Heart left ventricle (tissue), 16 donors: ENCODE results near the gene VSTM1. TPM values are rescaled to one million over a fixed set of nuclear protein-coding genes. Genes with fewer than 3 reads are reported as not detected.

Experiments used
- ATAC-seq, 4 donors: fragments of 200-7000 bp; cut with Tn5 transposase; one replicate each; pipeline ENCODE4 v1.9.1; 2020 to 2022; ENCODE audit warnings: moderate library complexity in 4 of 4, mild to moderate bottlenecking in 3 of 4, moderate number of reproducible peaks in 1 of 4
- DNase-seq, 5 donors: peaks; one replicate each; pipeline ENCODE4 v3.0.0-alpha.2; 2020
- H3K27ac ChIP-seq, 12 donors: fragments of 200-600 bp; sonication (generic) in 4 of 12; one replicate each; pipeline versions ENCODE4 v1.5.0 to v1.8.0; 2016 to 2022; ENCODE audit warnings: mild to moderate bottlenecking in 2 of 12
- H3K27me3 ChIP-seq, 9 donors: fragments of 200-600 bp; sonication (generic) in 2 of 9; one replicate each; pipeline versions ENCODE4 v1.5.1 to v1.8.0; 2016 to 2022; ENCODE audit warnings: mild to moderate bottlenecking in 3 of 9
- H3K36me3 ChIP-seq, 9 donors: fragments of 200-600 bp; sonication (generic) in 2 of 9; one replicate each; pipeline versions ENCODE4 v1.5.0 to v1.8.0; 2018 to 2022; ENCODE audit warnings: mild to moderate bottlenecking in 2 of 9
- H3K4me1 ChIP-seq, 12 donors: fragments of 200-600 bp; sonication (generic) in 4 of 12; one replicate each; pipeline versions ENCODE4 v1.5.0 to v1.8.0; 2016 to 2022; ENCODE audit warnings: mild to moderate bottlenecking in 3 of 12
- H3K4me3 ChIP-seq, 12 donors: fragments of 200-600 bp; sonication (generic) in 4 of 12; one replicate each; pipeline versions ENCODE4 v1.5.0 to v1.8.0; 2017 to 2022; ENCODE audit warnings: mild to moderate bottlenecking in 9 of 12, moderate library complexity in 4 of 12
- H3K9me3 ChIP-seq, 12 donors: fragments of 200-600 bp; sonication (generic) in 4 of 12; one replicate each; pipeline versions ENCODE4 v1.5.0 to v1.8.0; 2016 to 2022; ENCODE audit warnings: mild to moderate bottlenecking in 1 of 12
- POLR2A ChIP-seq, 2 donors: fragments of 450-650 bp; IDR thresholded peaks; one replicate each; pipeline ENCODE4 v1.6.1; 2017; ENCODE audit warnings: antibody characterized with exemption in 2 of 2, mild to moderate bottlenecking in 2 of 2, moderate library complexity in 2 of 2
- WGBS, 4 donors: extraction: QIAGEN DNeasy Blood & Tissue Kit in 2 of 4; methylation state at CpG; one replicate each; pipeline versions ENCODE4 v1.1.5 to v1.1.7; 2013 to 2018; 5-methylcytosine and 5-hydroxymethylcytosine counted together
- intact Hi-C, 10 donors: fragments of 100-400 bp; cut with DNase I; formaldehyde crosslinking; loops; one replicate each; pipeline versions ENCODE4 v1.11.1 to v1.14.2; 2022
- polyA plus RNA-seq, 2 donors: library from polyadenylated mRNA; stranded (reverse); fragments of 200-250 nt; gene quantifications; one replicate each; pipeline ENCODE4 v1.2.3, GENCODE V29; 2013
- total RNA-seq, 9 donors: library from RNA; depleted of rRNA in 2 of 9; stranded (reverse); fragments of >200 nt in 2 of 9; fragmentation: NEBNext Ultra II Directional in 3 of 9; extraction: Animal tissue kit (Norgen Biotek cat#: 25700) in 3 of 9; gene quantifications; one replicate each; pipeline versions ENCODE4 v1.1.0 to v1.2.4, GENCODE V29; 2016 to 2023
- donor health status: ischemic (EF 13 %, LVEDD 7.1; RV severe dilation, severe dysfunction).
- donor health status: healthy with polysubstance abuse.
- donor health status: DM: no; HTN: yes; CAD: no.
- donor health status: DM: no; HTN: no; CAD: no.
- donor health status: ischemic (EF 25% LVEDD 6.9; RV normal size, moderate dysfunction).
- donor health status: ischemic (EF 25% LVEDD 5.7; RV mildly dilated, moderate dysfunction).
- donor health status: healthy.
- donor health status: DM: yes; HTN: yes; CAD: no.
- donor health status: ischemic (EF 35%, LVEDD 5.7; RV mildly dilated, moderate dysfunction).
- donor health status: nonischemic (EF 11% LVEDD 7.7; RV severe dilation, severe dysfunction).
- donor health status: DM: yes; HTN: yes; CAD: no.
- donor health status: PGD.
- donor health status: ischemic (EF 29% LVEDD 5.4; RV normal size, mild dysfunction).
- donor health status: nonischemic (EF 23%, LVEDD 6.1; RV moderate dilation, normal function).

Gene VSTM1
- total and polyA plus RNA-seq, 11 donors = 0.49 to 1.3 (median 0.86) TPM; not detected in 8

DNA sequence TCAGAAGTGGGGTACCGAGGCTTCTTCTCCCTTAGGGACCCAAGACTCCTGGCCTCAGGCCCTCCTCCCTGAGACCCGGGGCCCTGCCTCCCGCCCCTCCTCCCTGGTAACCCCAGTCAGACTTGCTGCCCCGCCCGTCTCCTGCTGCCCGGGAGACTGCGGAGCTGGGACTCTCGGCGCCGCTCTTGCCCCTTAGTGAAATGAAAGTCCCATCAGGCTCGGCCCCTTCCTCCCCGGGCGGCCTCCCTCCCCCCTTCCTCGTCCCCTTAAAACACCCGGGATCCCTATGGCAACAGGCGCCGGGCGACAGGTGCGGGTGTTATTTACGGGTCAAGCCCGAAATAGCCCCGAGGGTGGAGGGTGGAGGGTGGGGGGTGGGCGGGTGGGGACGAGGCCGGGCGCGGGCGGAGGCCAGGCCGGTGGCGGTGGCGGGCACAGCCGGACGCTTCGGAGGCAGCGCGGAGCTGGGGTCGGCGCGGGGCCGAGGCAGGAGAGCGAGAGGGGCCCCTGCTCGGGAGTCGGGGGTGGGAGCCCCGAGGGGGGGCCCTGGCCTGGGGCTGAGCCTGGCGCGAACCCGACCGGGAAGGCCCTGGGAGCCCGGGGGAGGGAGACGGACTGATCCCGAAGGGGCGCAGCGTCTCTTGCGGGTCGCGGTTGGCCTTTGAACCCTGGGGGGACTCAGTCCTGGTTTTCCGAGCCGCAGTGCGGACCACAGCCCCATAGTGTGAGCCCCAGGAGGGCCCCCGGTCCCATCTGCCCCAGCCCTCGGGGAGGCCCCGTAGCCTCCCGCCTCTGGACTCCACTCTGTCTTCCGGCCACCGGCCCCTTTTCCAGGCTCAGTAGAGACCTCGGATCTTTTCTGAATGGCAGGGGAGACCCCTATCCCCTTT, 72.2 kb downstream of the VSTM1 start, which contains the start of gene CACNG6:
TSS of gene CACNG6 (plus strand) at position 414 of the 890 bp plus-strand sequence. CDS start 1,241 bp downstream, outside the sequence.
- H3K4me1 ChIP-seq = peaks cover 0 to 10% (median 3%) of the 10 kb centered on the region in 12 donors
- 3 to 15% (median 4%) methylated on average over 13 to 66 of the region's 66 CpGs for WGBS, 4 donors
- peaks cover 19 to 60% (median 32%) of the 10 kb centered on the region in 9 donors for H3K27me3 ChIP-seq
- TF ChIP-seq POLR2A (IDR thresholded peaks at IDR 0.05) = no peak
- no peaks in the 10 kb centered on the region for H3K36me3 ChIP-seq
- peak within 1 kb of the TSS in 10 of 12 donors; percentile 3 to 44 (median 32) for H3K4me3 ChIP-seq
- intact Hi-C loops = no loop called here
- H3K27ac ChIP-seq = no peak within 1 kb of the TSS
- ATAC-seq (no peak), DNase-seq (no peak)
- no peaks in the 10 kb centered on the region for H3K9me3 ChIP-seq

Other genes starting within 250 kb of the VSTM1 start
- gene NLRP12, start 239.6 kb downstream of the VSTM1 start, total RNA-seq = 1 to 10 TPM in 1 of 9 donors, under 1 TPM in 8; 0.07 to 1.5 (median 0.36) TPM
- under 1 TPM; 0.08 to 0.36 TPM for gene NLRP12, start 239.6 kb downstream of the VSTM1 start, polyA plus RNA-seq
- gene MYADM, start 196.0 kb downstream of the VSTM1 start, total RNA-seq = 100 to 1,000 TPM in 8 of 9 donors, 10 to 100 TPM in 1; 99.0 to 201 (median 166) TPM
- gene MYADM, start 196.0 kb downstream of the VSTM1 start, polyA plus RNA-seq = 100 to 1,000 TPM in 1 of 2 donors, 10 to 100 TPM in 1; 75.9 to 158 TPM
- under 1 TPM in 1 of 9 donors, not detected in 8; 0.09 TPM for gene PRKCG, start 181.7 kb downstream of the VSTM1 start, total RNA-seq
- not detected for gene PRKCG, start 181.7 kb downstream of the VSTM1 start, polyA plus RNA-seq
- not detected for gene CACNG7, start 154.6 kb downstream of the VSTM1 start, total RNA-seq
- not detected for gene CACNG7, start 154.6 kb downstream of the VSTM1 start, polyA plus RNA-seq
- gene CACNG8, start 101.0 kb downstream of the VSTM1 start, total RNA-seq = under 1 TPM in 5 of 9 donors, not detected in 4; 0.02 to 0.22 (median 0.10) TPM
- gene CACNG8, start 101.0 kb downstream of the VSTM1 start, polyA plus RNA-seq = under 1 TPM; 0.06 to 0.15 TPM
- not detected for gene CACNG6, start 72.3 kb downstream of the VSTM1 start, total RNA-seq
- not detected for gene CACNG6, start 72.3 kb downstream of the VSTM1 start, polyA plus RNA-seq
- gene TARM1, start 17.5 kb upstream of the VSTM1 start, total RNA-seq = not detected
- gene TARM1, start 17.5 kb upstream of the VSTM1 start, polyA plus RNA-seq = not detected
- 1 to 10 TPM in 3 of 9 donors, under 1 TPM in 5, not detected in 1; 0.35 to 9.8 (median 0.68) TPM for gene OSCAR, start 36.9 kb upstream of the VSTM1 start, total RNA-seq
- gene OSCAR, start 36.9 kb upstream of the VSTM1 start, polyA plus RNA-seq = 1 to 10 TPM in 1 of 2 donors, under 1 TPM in 1; 0.38 to 1.0 TPM
- gene NDUFA3, start 39.0 kb upstream of the VSTM1 start, total RNA-seq = 100 to 1,000 TPM in 7 of 9 donors, 10 to 100 TPM in 2; 32.2 to 501 (median 299) TPM
- gene NDUFA3, start 39.0 kb upstream of the VSTM1 start, polyA plus RNA-seq = 1,000 to 10,000 TPM in 1 of 2 donors, 100 to 1,000 TPM in 1; 154 to 1,519 TPM
- 10 to 100 TPM in 8 of 9 donors, 1 to 10 TPM in 1; 9.6 to 23.1 (median 12.5) TPM for gene TFPT, start 51.8 kb upstream of the VSTM1 start, total RNA-seq
- 10 to 100 TPM; 26.0 to 26.5 TPM for gene TFPT, start 51.8 kb upstream of the VSTM1 start, polyA plus RNA-seq
- 10 to 100 TPM; 30.0 to 58.4 (median 37.8) TPM for gene PRPF31, start 51.9 kb upstream of the VSTM1 start, total RNA-seq
- 10 to 100 TPM; 42.0 to 57.6 TPM for gene PRPF31, start 51.9 kb upstream of the VSTM1 start, polyA plus RNA-seq
- 10 to 100 TPM; 12.6 to 28.2 (median 18.5) TPM for gene CNOT3, start 73.9 kb upstream of the VSTM1 start, total RNA-seq
- gene CNOT3, start 73.9 kb upstream of the VSTM1 start, polyA plus RNA-seq = 10 to 100 TPM; 14.2 to 18.1 TPM
- 1 to 10 TPM; 5.4 to 8.7 (median 6.8) TPM for gene LENG1, start 95.8 kb upstream of the VSTM1 start, total RNA-seq
- 10 to 100 TPM; 14.4 to 18.6 TPM for gene LENG1, start 95.8 kb upstream of the VSTM1 start, polyA plus RNA-seq
- 1 to 10 TPM in 7 of 9 donors, under 1 TPM in 1, not detected in 1; 0.58 to 4.5 (median 2.1) TPM for gene TMC4, start 109.3 kb upstream of the VSTM1 start, total RNA-seq
- 1 to 10 TPM; 1.2 to 3.6 TPM for gene TMC4, start 109.3 kb upstream of the VSTM1 start, polyA plus RNA-seq
- gene MBOAT7, start 125.7 kb upstream of the VSTM1 start, total RNA-seq = 10 to 100 TPM; 11.3 to 37.3 (median 19.6) TPM
- gene MBOAT7, start 125.7 kb upstream of the VSTM1 start, polyA plus RNA-seq = 10 to 100 TPM in 1 of 2 donors, 1 to 10 TPM in 1; 9.8 to 25.6 TPM
- gene TSEN34, start 127.4 kb upstream of the VSTM1 start, total RNA-seq = 10 to 100 TPM; 13.2 to 48.9 (median 23.5) TPM
- 10 to 100 TPM; 10.2 to 35.1 TPM for gene TSEN34, start 127.4 kb upstream of the VSTM1 start, polyA plus RNA-seq
- 100 to 1,000 TPM; 551 to 937 (median 684) TPM for gene RPS9, start 137.0 kb upstream of the VSTM1 start, total RNA-seq
- gene RPS9, start 137.0 kb upstream of the VSTM1 start, polyA plus RNA-seq = 1,000 to 10,000 TPM; 1,306 to 2,068 TPM
- gene LILRB3, start 159.1 kb upstream of the VSTM1 start, total RNA-seq = 10 to 100 TPM in 2 of 9 donors, 1 to 10 TPM in 6, under 1 TPM in 1; 0.54 to 31.4 (median 3.8) TPM
- 1 to 10 TPM; 1.3 to 3.7 TPM for gene LILRB3, start 159.1 kb upstream of the VSTM1 start, polyA plus RNA-seq
- 10 to 100 TPM in 1 of 9 donors, 1 to 10 TPM in 4, under 1 TPM in 4; 0.44 to 20.9 (median 1.3) TPM for gene LILRA6, start 178.9 kb upstream of the VSTM1 start, total RNA-seq
- gene LILRA6, start 178.9 kb upstream of the VSTM1 start, polyA plus RNA-seq = 1 to 10 TPM; 1.0 to 1.7 TPM
- gene LILRB5, start 193.4 kb upstream of the VSTM1 start, total RNA-seq = 10 to 100 TPM in 2 of 9 donors, 1 to 10 TPM in 7; 1.8 to 22.2 (median 3.9) TPM
- 1 to 10 TPM; 1.4 to 4.0 TPM for gene LILRB5, start 193.4 kb upstream of the VSTM1 start, polyA plus RNA-seq
- 10 to 100 TPM in 2 of 9 donors, 1 to 10 TPM in 6, under 1 TPM in 1; 0.83 to 43.6 (median 1.7) TPM for gene LILRB2, start 217.2 kb upstream of the VSTM1 start, total RNA-seq
- gene LILRB2, start 217.2 kb upstream of the VSTM1 start, polyA plus RNA-seq = 1 to 10 TPM; 1.2 to 2.7 TPM
- 10 to 100 TPM in 1 of 9 donors, 1 to 10 TPM in 6, under 1 TPM in 1, not detected in 1; 0.27 to 16.2 (median 1.5) TPM for gene LILRA5, start 249.3 kb upstream of the VSTM1 start, total RNA-seq
- 1 to 10 TPM in 1 of 2 donors, under 1 TPM in 1; 0.19 to 4.7 TPM for gene LILRA5, start 249.3 kb upstream of the VSTM1 start, polyA plus RNA-seq